PFSK-1 (cell line): ENCODE measurements around the gene ULBP2.

Source experiments
- POLR2AphosphoS5 ChIP-seq: IDR thresholded peaks from 2 replicates; pipeline ENCODE4 v1.6.1; 2012; ENCODE audit warnings: low read depth, mild to moderate bottlenecking, control low read depth, low read length, moderate library complexity
- REST ChIP-seq, 2 experiments: IDR thresholded peaks; 2 replicates each; pipeline versions ENCODE4 v1.6.1 to v1.8.0; 2011 to 2012; ENCODE audit warnings: low read depth in 2 of 2, low read length in 2 of 2, control low read depth in 1 of 2, inconsistent platforms in 1 of 2, mild to moderate bottlenecking in 1 of 2, moderate library complexity in 1 of 2; ENCODE audit not compliant: insufficient read depth in 1 of 2
- SIN3A ChIP-seq: IDR thresholded peaks from 2 replicates; pipeline ENCODE4 v1.6.1; 2012; ENCODE audit warnings: mild to moderate bottlenecking, low read length, moderate library complexity, borderline replicate concordance; ENCODE audit not compliant: insufficient read depth

GRCh38 chr6:149901444-149902140, 40.2 kb upstream of the ULBP2 start:
- TF ChIP-seq REST (IDR thresholded peaks at IDR 0.05; ENCODE audit: insufficient read depth in 1 of 2, low read depth in 2 of 2, low read length in 2 of 2) (no peak), POLR2AphosphoS5 (no peak), SIN3A (no peak)
